ENCODE measurements around the gene CEBPZOS.

CEBPZOS gene

DNA sequence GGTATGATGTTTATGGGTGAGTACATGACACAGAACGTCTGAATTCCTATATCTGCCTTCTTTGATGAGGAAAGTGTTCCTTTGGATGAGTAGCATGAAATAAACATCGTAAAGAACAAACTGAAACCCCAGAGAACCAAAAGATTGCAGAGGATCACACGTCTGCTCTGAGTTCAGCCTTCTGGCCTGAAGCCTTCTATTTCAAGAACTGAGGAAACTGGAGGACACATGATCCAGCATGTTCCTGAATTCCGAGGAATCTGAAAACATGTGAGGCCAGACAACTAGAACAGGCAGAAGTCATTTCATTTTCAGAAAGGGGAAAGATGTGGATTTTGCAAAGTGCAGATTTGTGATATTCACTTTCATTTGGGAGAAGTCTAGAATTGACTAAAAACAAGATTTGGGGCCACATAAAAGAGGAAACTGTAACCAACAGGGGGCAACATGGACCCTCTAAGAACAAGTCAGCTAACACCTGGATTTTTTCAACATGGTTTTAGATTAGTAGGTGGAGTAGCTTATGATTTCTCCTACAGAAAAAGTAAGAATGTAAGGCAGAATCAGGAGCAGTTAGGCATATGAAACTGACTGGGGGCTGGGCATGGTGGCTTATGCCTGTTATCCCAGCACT lies 16.2 kb upstream of the CEBPZOS start:
- DNase-seq (ENCODE audit: low spot score) = no peak
- TF ChIP-seq, protein P1, sequence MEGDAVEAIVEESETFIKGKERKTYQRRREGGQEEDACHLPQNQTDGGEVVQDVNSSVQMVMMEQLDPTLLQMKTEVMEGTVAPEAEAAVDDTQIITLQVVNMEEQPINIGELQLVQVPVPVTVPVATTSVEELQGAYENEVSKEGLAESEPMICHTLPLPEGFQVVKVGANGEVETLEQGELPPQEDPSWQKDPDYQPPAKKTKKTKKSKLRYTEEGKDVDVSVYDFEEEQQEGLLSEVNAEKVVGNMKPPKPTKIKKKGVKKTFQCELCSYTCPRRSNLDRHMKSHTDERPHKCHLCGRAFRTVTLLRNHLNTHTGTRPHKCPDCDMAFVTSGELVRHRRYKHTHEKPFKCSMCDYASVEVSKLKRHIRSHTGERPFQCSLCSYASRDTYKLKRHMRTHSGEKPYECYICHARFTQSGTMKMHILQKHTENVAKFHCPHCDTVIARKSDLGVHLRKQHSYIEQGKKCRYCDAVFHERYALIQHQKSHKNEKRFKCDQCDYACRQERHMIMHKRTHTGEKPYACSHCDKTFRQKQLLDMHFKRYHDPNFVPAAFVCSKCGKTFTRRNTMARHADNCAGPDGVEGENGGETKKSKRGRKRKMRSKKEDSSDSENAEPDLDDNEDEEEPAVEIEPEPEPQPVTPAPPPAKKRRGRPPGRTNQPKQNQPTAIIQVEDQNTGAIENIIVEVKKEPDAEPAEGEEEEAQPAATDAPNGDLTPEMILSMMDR (IDR thresholded peaks at IDR 0.05; ENCODE audit: extremely low read depth, missing control alignments) = no peak

GRCh38 chr2:37180640-37181039 lies 15.7 kb upstream of the CEBPZOS start:
- TF ChIP-seq, protein P1 (IDR thresholded peaks at IDR 0.05; ENCODE audit: extremely low read depth, missing control alignments) = no peak
- no peak for DNase-seq (ENCODE audit: low spot score)

GRCh38 chr2:37181726-37182684 lies 14.3 kb upstream of the CEBPZOS start:
- no peak for DNase-seq (ENCODE audit: low spot score)
- TF ChIP-seq, protein P1 (IDR thresholded peaks at IDR 0.05; ENCODE audit: extremely low read depth, missing control alignments) = no peak

DNA sequence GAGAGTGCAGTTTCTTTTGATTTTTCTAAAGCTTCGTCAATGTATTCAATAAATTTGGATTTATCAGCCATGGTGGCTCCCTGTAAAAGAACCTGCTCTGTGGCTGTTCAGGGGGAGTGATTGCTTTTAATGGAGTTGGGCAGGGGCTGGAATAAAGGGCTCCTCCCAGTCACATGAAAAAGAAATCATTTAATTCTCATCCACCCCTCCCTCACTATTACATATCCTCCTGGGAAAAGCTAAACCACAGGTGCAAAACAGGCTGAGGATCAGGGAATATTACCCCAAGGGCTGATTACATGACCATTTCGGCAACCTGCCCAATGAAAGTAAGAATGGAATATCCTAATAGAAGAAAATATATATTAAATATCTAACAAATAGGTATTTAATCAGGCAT lies 7.7 kb upstream of the CEBPZOS start, which contains the start of gene SULT6B1:
Gene SULT6B1, minus strand, starts transcription at position 101 of the 400 bp plus-strand sequence. Its CDS starts 30 bp downstream, at position 71.
- TF ChIP-seq, protein P1 (IDR thresholded peaks at IDR 0.05; ENCODE audit: extremely low read depth, missing control alignments) = no peak
- no peak for DNase-seq (ENCODE audit: low spot score)

GRCh38 chr2:37189452-37190153 lies 6.7 kb upstream of the CEBPZOS start:
- TF ChIP-seq, protein P1 (IDR thresholded peaks at IDR 0.05; ENCODE audit: extremely low read depth, missing control alignments) = no peak
- DNase-seq (ENCODE audit: low spot score) = no peak

- TF ChIP-seq, protein P1 (IDR thresholded peaks at IDR 0.05; ENCODE audit: extremely low read depth, missing control alignments) = no peak
- DNase-seq (ENCODE audit: low spot score) = no peak
Measured at GRCh38 chr2:37190290-37190689, 6.0 kb upstream of the CEBPZOS start.
